ENCODE data around the gene HTR3C. TPM values are rescaled to one million over a fixed set of nuclear protein-coding genes. Genes with fewer than 3 reads are reported as not detected.

HTR3C gene
- total RNA-seq, 1 donor from 2014 or later = not detected

- H3K27me3 Mint-ChIP-seq = peaks cover 3% of the 10 kb centered on the region
- H3K9me3 Mint-ChIP-seq = no peaks in the 10 kb centered on the region
- H3K36me3 Mint-ChIP-seq (ENCODE audit: low read depth) = no peaks in the 10 kb centered on the region
- CTCF ChIA-PET = no interaction called here
- no peak overlapping the region for H3K27ac Mint-ChIP-seq
- no peak for ATAC-seq (ENCODE audit: low read depth)
- POLR2A ChIA-PET = no interaction called here
- no peaks in the 10 kb centered on the region for H3K4me1 Mint-ChIP-seq
- H3K4me3 Mint-ChIP-seq = no peak overlapping the region
- DNase-seq = no peak
- no peak for TF ChIP-seq CTCF (IDR thresholded peaks at IDR 0.05)
- intact Hi-C loops (cut with micrococcal nuclease) = no loop called here
These were observed 25.0 kb downstream of the HTR3C start for GRCh38 chr3:184077881-184078280.

GRCh38 chr3:184078851-184079250, 26.0 kb downstream of the HTR3C start:
- POLR2A ChIA-PET = no interaction called here
- TF ChIP-seq CTCF (IDR thresholded peaks at IDR 0.05) = no peak
- no peak for DNase-seq
- no peaks in the 10 kb centered on the region for H3K36me3 Mint-ChIP-seq (ENCODE audit: low read depth)
- H3K9me3 Mint-ChIP-seq = no peaks in the 10 kb centered on the region
- intact Hi-C loops (cut with micrococcal nuclease) = no loop called here
- H3K27me3 Mint-ChIP-seq = peaks cover 3% of the 10 kb centered on the region
- no peaks in the 10 kb centered on the region for H3K4me1 Mint-ChIP-seq
- CTCF ChIA-PET = no interaction called here
- ATAC-seq (ENCODE audit: low read depth) = no peak
- H3K4me3 Mint-ChIP-seq = no peak overlapping the region
- H3K27ac Mint-ChIP-seq = no peak overlapping the region

GRCh38 chr3:184081116-184081830, 28.4 kb downstream of the HTR3C start:
- no peaks in the 10 kb centered on the region for H3K36me3 Mint-ChIP-seq (ENCODE audit: low read depth)
- TF ChIP-seq CTCF (IDR thresholded peaks at IDR 0.05) = no peak
- no peak overlapping the region for H3K4me3 Mint-ChIP-seq
- no peak overlapping the region for H3K27ac Mint-ChIP-seq
- ChIA-PET POLR2A (no interaction called here), CTCF (no interaction called here)
- intact Hi-C loops (cut with micrococcal nuclease) = no loop called here
- DNase-seq = no peak
- peaks cover 3% of the 10 kb centered on the region for H3K27me3 Mint-ChIP-seq
- peaks cover 4% of the 10 kb centered on the region for H3K4me1 Mint-ChIP-seq
- no peak for ATAC-seq (ENCODE audit: low read depth)
- peaks cover 3% of the 10 kb centered on the region for H3K9me3 Mint-ChIP-seq

- H3K27me3 Mint-ChIP-seq = peaks cover 3% of the 10 kb centered on the region
- no peak for ATAC-seq (ENCODE audit: low read depth)
- ChIA-PET POLR2A (no interaction called here), CTCF (no interaction called here)
- H3K27ac Mint-ChIP-seq = no peak overlapping the region
- H3K4me3 Mint-ChIP-seq = no peak overlapping the region
- H3K36me3 Mint-ChIP-seq (ENCODE audit: low read depth) = no peaks in the 10 kb centered on the region
- peaks cover 3% of the 10 kb centered on the region for H3K9me3 Mint-ChIP-seq
- TF ChIP-seq CTCF (IDR thresholded peaks at IDR 0.05) = no peak
- DNase-seq = no peak
- peaks cover 4% of the 10 kb centered on the region for H3K4me1 Mint-ChIP-seq
- intact Hi-C loops (cut with micrococcal nuclease) = no loop called here
These were observed 29.2 kb downstream of the HTR3C start for GRCh38 chr3:184082034-184082433.

GRCh38 chr3:184082465-184082864, 29.6 kb downstream of the HTR3C start:
- POLR2A ChIA-PET = no interaction called here
- Mint-ChIP-seq H3K36me3 (ENCODE audit: low read depth) (no peaks in the 10 kb centered on the region), H3K27me3 (peaks cover 3% of the 10 kb centered on the region), H3K9me3 (peaks cover 3% of the 10 kb centered on the region), H3K4me1 (peaks cover 4% of the 10 kb centered on the region), H3K27ac (no peak overlapping the region), H3K4me3 (no peak overlapping the region)
- no peak for DNase-seq
- CTCF ChIA-PET = no interaction called here
- ATAC-seq (ENCODE audit: low read depth) = no peak
- TF ChIP-seq CTCF (IDR thresholded peaks at IDR 0.05) = no peak
- intact Hi-C loops (cut with micrococcal nuclease) = no loop called here

Data from activated B cell treated with CpG ODN at 0.5 μM for 24 hours (primary cell).